Measurements from ENCODE around the gene SPOCK2.

GRCh38 chr10:72056113-72056512 is 32.2 kb downstream of the SPOCK2 start:
- no peak for TF ChIP-seq CTCF (IDR thresholded peaks at IDR 0.05)
- no peak for TF ChIP-seq EP300 (IDR thresholded peaks at IDR 0.05)
- TF ChIP-seq POLR2A (IDR thresholded peaks at IDR 0.05): no peak
